ENCODE data around the gene SENP5.

DNA sequence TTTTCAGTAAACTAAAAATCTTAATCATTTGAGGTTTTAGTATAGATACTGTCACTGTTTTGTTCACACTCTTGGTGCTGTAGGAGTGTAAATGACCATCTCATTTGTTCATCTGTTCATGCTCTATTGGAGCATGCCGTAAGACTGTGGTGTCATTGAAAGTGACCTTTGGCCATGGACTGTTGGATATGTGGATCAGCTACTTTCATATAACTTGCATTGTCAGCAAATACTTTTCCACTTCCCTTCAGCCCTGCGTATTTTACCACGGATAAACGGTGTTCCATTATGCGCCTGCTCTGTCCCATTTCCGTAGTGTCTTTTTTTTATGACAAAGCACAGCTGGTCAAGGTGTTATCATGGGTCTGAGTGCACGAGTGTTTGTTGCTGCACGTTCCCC lies 32.6 kb upstream of the SENP5 start:
- TF ChIP-seq, protein P1, sequence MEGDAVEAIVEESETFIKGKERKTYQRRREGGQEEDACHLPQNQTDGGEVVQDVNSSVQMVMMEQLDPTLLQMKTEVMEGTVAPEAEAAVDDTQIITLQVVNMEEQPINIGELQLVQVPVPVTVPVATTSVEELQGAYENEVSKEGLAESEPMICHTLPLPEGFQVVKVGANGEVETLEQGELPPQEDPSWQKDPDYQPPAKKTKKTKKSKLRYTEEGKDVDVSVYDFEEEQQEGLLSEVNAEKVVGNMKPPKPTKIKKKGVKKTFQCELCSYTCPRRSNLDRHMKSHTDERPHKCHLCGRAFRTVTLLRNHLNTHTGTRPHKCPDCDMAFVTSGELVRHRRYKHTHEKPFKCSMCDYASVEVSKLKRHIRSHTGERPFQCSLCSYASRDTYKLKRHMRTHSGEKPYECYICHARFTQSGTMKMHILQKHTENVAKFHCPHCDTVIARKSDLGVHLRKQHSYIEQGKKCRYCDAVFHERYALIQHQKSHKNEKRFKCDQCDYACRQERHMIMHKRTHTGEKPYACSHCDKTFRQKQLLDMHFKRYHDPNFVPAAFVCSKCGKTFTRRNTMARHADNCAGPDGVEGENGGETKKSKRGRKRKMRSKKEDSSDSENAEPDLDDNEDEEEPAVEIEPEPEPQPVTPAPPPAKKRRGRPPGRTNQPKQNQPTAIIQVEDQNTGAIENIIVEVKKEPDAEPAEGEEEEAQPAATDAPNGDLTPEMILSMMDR (IDR thresholded peaks at IDR 0.05): no peak
- TF ChIP-seq EP300 (IDR thresholded peaks at IDR 0.05): no peak
- no peak for TF ChIP-seq POLR2A (IDR thresholded peaks at IDR 0.05)
